ENCODE data around the gene SNRPA. TPM values are rescaled to one million over a fixed set of nuclear protein-coding genes. Genes with fewer than 3 reads are reported as not detected.
"Not testable (repeated sequence)": the region's sequence is repeated elsewhere in the genome, so short reads cannot be mapped to it uniquely, and the experiment has no call there.

SNRPA gene
- polyA plus RNA-seq, 2 donors = 48.9 to 58.1 TPM

GRCh38 chr19:40755791-40756190 is 4.8 kb downstream of the SNRPA start:
- Histone ChIP-seq H3K27me3 (ENCODE audit: control insufficient read depth in 1 of 2, insufficient read depth in 2 of 2, low read length in 2 of 2) (no peaks in the 10 kb centered on the region), H3K9me3 (ENCODE audit: control insufficient read depth in 2 of 2, insufficient read depth in 1 of 2, low read depth in 1 of 2, low read length in 1 of 2) (no peaks in the 10 kb centered on the region), H3K36me3 (ENCODE audit: control insufficient read depth in 2 of 2, insufficient read depth in 2 of 2, low read length in 1 of 2) (peaks cover 7 to 26% of the 10 kb centered on the region in 2 donors), H3K27ac (ENCODE audit: low read depth in 2 of 2, low read length in 1 of 2) (no peak overlapping the region), H3K4me3 (ENCODE audit: low read depth in 1 of 2, low read length in 2 of 2) (no peak overlapping the region), H3K4me1 (ENCODE audit: control insufficient read depth in 2 of 2, insufficient read depth in 2 of 2, low read length in 1 of 2) (peaks cover 3 to 16% of the 10 kb centered on the region in 2 donors)
- 97 to 98% methylated on average over 8 of the region's 8 CpGs for WGBS, 2 donors

GRCh38 chr19:40756502-40757110 is 5.6 kb downstream of the SNRPA start:
- peaks cover 7 to 27% of the 10 kb centered on the region in 2 donors for H3K36me3 ChIP-seq (ENCODE audit: control insufficient read depth in 2 of 2, insufficient read depth in 2 of 2, low read length in 1 of 2)
- H3K4me3 ChIP-seq (ENCODE audit: low read depth in 1 of 2, low read length in 2 of 2) = no peak overlapping the region
- H3K9me3 ChIP-seq (ENCODE audit: control insufficient read depth in 2 of 2, insufficient read depth in 1 of 2, low read depth in 1 of 2, low read length in 1 of 2) = no peaks in the 10 kb centered on the region
- H3K27me3 ChIP-seq (ENCODE audit: control insufficient read depth in 1 of 2, insufficient read depth in 2 of 2, low read length in 2 of 2) = no peaks in the 10 kb centered on the region
- no peak overlapping the region for H3K27ac ChIP-seq (ENCODE audit: low read depth in 2 of 2, low read length in 1 of 2)
- WGBS, 2 donors = 62 to 68% methylated on average over 11 of the region's 11 CpGs
- peaks cover 3 to 16% of the 10 kb centered on the region in 2 donors for H3K4me1 ChIP-seq (ENCODE audit: control insufficient read depth in 2 of 2, insufficient read depth in 2 of 2, low read length in 1 of 2)

GRCh38 chr19:40758491-40758890 is 7.5 kb downstream of the SNRPA start:
- Histone ChIP-seq H3K9me3 (ENCODE audit: control insufficient read depth in 2 of 2, insufficient read depth in 1 of 2, low read depth in 1 of 2, low read length in 1 of 2) (no peaks in the 10 kb centered on the region), H3K36me3 (ENCODE audit: control insufficient read depth in 2 of 2, insufficient read depth in 2 of 2, low read length in 1 of 2) (peaks cover 18 to 44% of the 10 kb centered on the region in 2 donors), H3K4me1 (ENCODE audit: control insufficient read depth in 2 of 2, insufficient read depth in 2 of 2, low read length in 1 of 2) (peaks cover 3 to 16% of the 10 kb centered on the region in 2 donors), H3K27me3 (ENCODE audit: control insufficient read depth in 1 of 2, insufficient read depth in 2 of 2, low read length in 2 of 2) (no peaks in the 10 kb centered on the region), H3K4me3 (ENCODE audit: low read depth in 1 of 2, low read length in 2 of 2) (no peak overlapping the region), H3K27ac (ENCODE audit: low read depth in 2 of 2, low read length in 1 of 2) (no peak overlapping the region)
- WGBS, 2 donors = 95 to 96% methylated on average over 3 of the region's 3 CpGs

GRCh38 chr19:40759352-40759751 is 8.3 kb downstream of the SNRPA start:
- Histone ChIP-seq H3K36me3 (ENCODE audit: control insufficient read depth in 2 of 2, insufficient read depth in 2 of 2, low read length in 1 of 2) (peaks cover 22 to 50% of the 10 kb centered on the region in 2 donors), H3K9me3 (ENCODE audit: control insufficient read depth in 2 of 2, insufficient read depth in 1 of 2, low read depth in 1 of 2, low read length in 1 of 2) (no peaks in the 10 kb centered on the region), H3K27me3 (ENCODE audit: control insufficient read depth in 1 of 2, insufficient read depth in 2 of 2, low read length in 2 of 2) (no peaks in the 10 kb centered on the region), H3K27ac (ENCODE audit: low read depth in 2 of 2, low read length in 1 of 2) (no peak overlapping the region), H3K4me1 (ENCODE audit: control insufficient read depth in 2 of 2, insufficient read depth in 2 of 2, low read length in 1 of 2) (peaks cover 3 to 16% of the 10 kb centered on the region in 2 donors), H3K4me3 (ENCODE audit: low read depth in 1 of 2, low read length in 2 of 2) (no peak overlapping the region)
- 93 to 95% methylated on average over 13 of the region's 13 CpGs for WGBS, 2 donors

GRCh38 chr19:40762754-40763470 is 11.9 kb downstream of the SNRPA start:
- Histone ChIP-seq H3K4me1 (ENCODE audit: control insufficient read depth in 2 of 2, insufficient read depth in 2 of 2, low read length in 1 of 2) (no peaks in the 10 kb centered on the region), H3K27me3 (ENCODE audit: control insufficient read depth in 1 of 2, insufficient read depth in 2 of 2, low read length in 2 of 2) (no peaks in the 10 kb centered on the region), H3K27ac (ENCODE audit: low read depth in 2 of 2, low read length in 1 of 2) (no peak overlapping the region), H3K4me3 (ENCODE audit: low read depth in 1 of 2, low read length in 2 of 2) (no peak overlapping the region), H3K9me3 (ENCODE audit: control insufficient read depth in 2 of 2, insufficient read depth in 1 of 2, low read depth in 1 of 2, low read length in 1 of 2) (no peaks in the 10 kb centered on the region), H3K36me3 (ENCODE audit: control insufficient read depth in 2 of 2, insufficient read depth in 2 of 2, low read length in 1 of 2) (peaks cover 35 to 49% of the 10 kb centered on the region in 2 donors)
- 86 to 95% methylated on average over 17 of the region's 17 CpGs for WGBS, 2 donors

GRCh38 chr19:40763526-40763925 is 12.5 kb downstream of the SNRPA start:
- 89 to 94% methylated on average over 7 of the region's 7 CpGs for WGBS, 2 donors
- Histone ChIP-seq H3K9me3 (ENCODE audit: control insufficient read depth in 2 of 2, insufficient read depth in 1 of 2, low read depth in 1 of 2, low read length in 1 of 2) (no peaks in the 10 kb centered on the region), H3K4me1 (ENCODE audit: control insufficient read depth in 2 of 2, insufficient read depth in 2 of 2, low read length in 1 of 2) (no peaks in the 10 kb centered on the region), H3K27me3 (ENCODE audit: control insufficient read depth in 1 of 2, insufficient read depth in 2 of 2, low read length in 2 of 2) (no peaks in the 10 kb centered on the region), H3K36me3 (ENCODE audit: control insufficient read depth in 2 of 2, insufficient read depth in 2 of 2, low read length in 1 of 2) (peaks cover 32 to 46% of the 10 kb centered on the region in 2 donors), H3K27ac (ENCODE audit: low read depth in 2 of 2, low read length in 1 of 2) (no peak overlapping the region), H3K4me3 (ENCODE audit: low read depth in 1 of 2, low read length in 2 of 2) (no peak overlapping the region)

GRCh38 chr19:40763963-40764362 is 13.0 kb downstream of the SNRPA start:
- Histone ChIP-seq H3K27ac (ENCODE audit: low read depth in 2 of 2, low read length in 1 of 2) (no peak overlapping the region), H3K4me3 (ENCODE audit: low read depth in 1 of 2, low read length in 2 of 2) (no peak overlapping the region), H3K27me3 (ENCODE audit: control insufficient read depth in 1 of 2, insufficient read depth in 2 of 2, low read length in 2 of 2) (no peaks in the 10 kb centered on the region), H3K9me3 (ENCODE audit: control insufficient read depth in 2 of 2, insufficient read depth in 1 of 2, low read depth in 1 of 2, low read length in 1 of 2) (no peaks in the 10 kb centered on the region), H3K4me1 (ENCODE audit: control insufficient read depth in 2 of 2, insufficient read depth in 2 of 2, low read length in 1 of 2) (no peaks in the 10 kb centered on the region), H3K36me3 (ENCODE audit: control insufficient read depth in 2 of 2, insufficient read depth in 2 of 2, low read length in 1 of 2) (peaks cover 32 to 46% of the 10 kb centered on the region in 2 donors)
- WGBS, 2 donors = 88 to 89% methylated on average over 10 of the region's 10 CpGs

- WGBS, 2 donors = 92 to 96% methylated on average over 13 of the region's 13 CpGs
Measured at GRCh38 chr19:40766385-40766784, 15.4 kb downstream of the SNRPA start.

GRCh38 chr19:40768869-40769268 is 17.9 kb downstream of the SNRPA start:
- no peaks in the 10 kb centered on the region for H3K9me3 ChIP-seq (ENCODE audit: control insufficient read depth in 2 of 2, insufficient read depth in 1 of 2, low read depth in 1 of 2, low read length in 1 of 2)

More at GRCh38 chr19:40766385-40766784, 15.4 kb downstream of the SNRPA start:
- H3K9me3 ChIP-seq (ENCODE audit: control insufficient read depth in 2 of 2, insufficient read depth in 1 of 2, low read depth in 1 of 2, low read length in 1 of 2); H3K4me3 ChIP-seq (ENCODE audit: low read depth in 1 of 2, low read length in 2 of 2); H3K4me1 ChIP-seq (ENCODE audit: control insufficient read depth in 2 of 2, insufficient read depth in 2 of 2, low read length in 1 of 2); H3K27me3 ChIP-seq (ENCODE audit: control insufficient read depth in 1 of 2, insufficient read depth in 2 of 2, low read length in 2 of 2); H3K27ac ChIP-seq (ENCODE audit: low read depth in 2 of 2, low read length in 1 of 2): not testable (repeated sequence)
- peaks cover 28 to 37% of the 10 kb centered on the region in 2 donors for H3K36me3 ChIP-seq (ENCODE audit: control insufficient read depth in 2 of 2, insufficient read depth in 2 of 2, low read length in 1 of 2)

More at GRCh38 chr19:40768869-40769268, 17.9 kb downstream of the SNRPA start:
- H3K4me1 ChIP-seq (ENCODE audit: control insufficient read depth in 2 of 2, insufficient read depth in 2 of 2, low read length in 1 of 2) = no peaks in the 10 kb centered on the region
- no peak overlapping the region for H3K4me3 ChIP-seq (ENCODE audit: low read depth in 1 of 2, low read length in 2 of 2)
- WGBS, 2 donors = 84 to 85% methylated on average over 5 of the region's 5 CpGs
- no peaks in the 10 kb centered on the region for H3K27me3 ChIP-seq (ENCODE audit: control insufficient read depth in 1 of 2, insufficient read depth in 2 of 2, low read length in 2 of 2)
- H3K27ac ChIP-seq (ENCODE audit: low read depth in 2 of 2, low read length in 1 of 2) = no peak overlapping the region
- peaks cover 13 to 15% of the 10 kb centered on the region in 2 donors for H3K36me3 ChIP-seq (ENCODE audit: control insufficient read depth in 2 of 2, insufficient read depth in 2 of 2, low read length in 1 of 2)
